ENCODE measurements around the gene YPEL2.
"Not testable (repeated sequence)": the region's sequence is repeated elsewhere in the genome, so short reads cannot be mapped to it uniquely, and the experiment has no call there.

The YPEL2 gene

GRCh38 chr17:59391021-59391420 is 59.6 kb downstream of the YPEL2 start:
- no peaks in the 10 kb centered on the region for H3K27me3 Mint-ChIP-seq (ENCODE audit: low read depth)
- peaks cover 53% of the 10 kb centered on the region for H3K36me3 Mint-ChIP-seq (ENCODE audit: low read depth)
- H3K9me3 Mint-ChIP-seq = no peaks in the 10 kb centered on the region
- H3K4me3 Mint-ChIP-seq = no peak overlapping the region
- no peak for TF ChIP-seq CTCF (IDR thresholded peaks at IDR 0.05; ENCODE audit: unreplicated experiment in 3 of 3)
- H3K27ac Mint-ChIP-seq = peak overlapping the region in 1 of 3 experiments; percentile 69
- H3K4me1 Mint-ChIP-seq = peaks cover 22% of the 10 kb centered on the region

GRCh38 chr17:59392973-59393679 is 61.7 kb downstream of the YPEL2 start:
- Mint-ChIP-seq H3K9me3 (no peaks in the 10 kb centered on the region), H3K27ac (no peak overlapping the region), H3K4me1 (peaks cover 10% of the 10 kb centered on the region), H3K27me3 (ENCODE audit: low read depth) (no peaks in the 10 kb centered on the region), H3K36me3 (ENCODE audit: low read depth) (peaks cover 70% of the 10 kb centered on the region), H3K4me3 (no peak overlapping the region)
- TF ChIP-seq CTCF (IDR thresholded peaks at IDR 0.05; ENCODE audit: unreplicated experiment in 3 of 3) = no peak

GRCh38 chr17:59393742-59394410 is 62.4 kb downstream of the YPEL2 start:
- not testable (repeated sequence) for H3K27me3 Mint-ChIP-seq (ENCODE audit: low read depth); H3K9me3 Mint-ChIP-seq; H3K27ac Mint-ChIP-seq; H3K4me1 Mint-ChIP-seq; H3K4me3 Mint-ChIP-seq
- H3K36me3 Mint-ChIP-seq (ENCODE audit: low read depth) = peaks cover 74% of the 10 kb centered on the region

GRCh38 chr17:59396134-59396826 is 64.8 kb downstream of the YPEL2 start:
- H3K4me1 Mint-ChIP-seq = peaks cover 6% of the 10 kb centered on the region
- H3K4me3 Mint-ChIP-seq = no peak overlapping the region
- H3K36me3 Mint-ChIP-seq (ENCODE audit: low read depth) = peaks cover 72% of the 10 kb centered on the region
- TF ChIP-seq CTCF (IDR thresholded peaks at IDR 0.05; ENCODE audit: unreplicated experiment in 3 of 3) = no peak
- no peaks in the 10 kb centered on the region for H3K9me3 Mint-ChIP-seq
- H3K27me3 Mint-ChIP-seq (ENCODE audit: low read depth) = no peaks in the 10 kb centered on the region
- H3K27ac Mint-ChIP-seq = no peak overlapping the region

- no peaks in the 10 kb centered on the region for H3K9me3 Mint-ChIP-seq
- no peak for TF ChIP-seq CTCF (IDR thresholded peaks at IDR 0.05; ENCODE audit: unreplicated experiment in 3 of 3)
- H3K4me1 Mint-ChIP-seq = peaks cover 12% of the 10 kb centered on the region
- peaks cover 61% of the 10 kb centered on the region for H3K36me3 Mint-ChIP-seq (ENCODE audit: low read depth)
- H3K27ac Mint-ChIP-seq = peak overlapping the region in 1 of 3 experiments; percentile 45
- H3K27me3 Mint-ChIP-seq (ENCODE audit: low read depth) = no peaks in the 10 kb centered on the region
- no peak overlapping the region for H3K4me3 Mint-ChIP-seq
Measured at GRCh38 chr17:59397316-59398073, 66.0 kb downstream of the YPEL2 start.

- Mint-ChIP-seq H3K4me3 (no peak overlapping the region), H3K27ac (peak overlapping the region in 2 of 3 experiments; percentile 31 to 49), H3K9me3 (no peaks in the 10 kb centered on the region), H3K36me3 (ENCODE audit: low read depth) (peaks cover 62% of the 10 kb centered on the region), H3K27me3 (ENCODE audit: low read depth) (no peaks in the 10 kb centered on the region), H3K4me1 (peaks cover 21% of the 10 kb centered on the region)
- no peak for TF ChIP-seq CTCF (IDR thresholded peaks at IDR 0.05; ENCODE audit: unreplicated experiment in 3 of 3)
Measured at GRCh38 chr17:59399914-59400313, 68.5 kb downstream of the YPEL2 start.
